RPMI7951 (cell line): ENCODE data around the gene SULT1A2. TPM values are rescaled to one million over a fixed set of nuclear protein-coding genes. Genes with fewer than 3 reads are reported as not detected.
"Not testable (repeated sequence)": the region's sequence is repeated elsewhere in the genome, so short reads cannot be mapped to it uniquely, and the experiment has no call there.

Experiments used
- DNase-seq: peaks from one replicate; pipeline ENCODE4 v3.0.0-alpha.2; 2012; ENCODE audit warnings: low read depth
- total RNA-seq: library from RNA; depleted of rRNA; stranded (reverse); fragments of >200 nt; shearing (Covaris generic); gene quantifications from 2 replicates; pipeline ENCODE4 v1.2.3, GENCODE V29; 2014; rRNA removed

The SULT1A2 gene
- total RNA-seq, 1 experiment from 2014 or later = not detected

GRCh38 chr16:28558456-28558855, 38.4 kb downstream of the SULT1A2 start:
- no peak for DNase-seq

- no peak for DNase-seq
Observed at GRCh38 chr16:28556914-28557320, 39.9 kb downstream of the SULT1A2 start.

- no peak for DNase-seq
Observed at GRCh38 chr16:28555561-28555960, 41.3 kb downstream of the SULT1A2 start.

- DNase-seq = no peak
Observed at GRCh38 chr16:28554634-28555423, 42.0 kb downstream of the SULT1A2 start.

GRCh38 chr16:28553776-28554633, 42.8 kb downstream of the SULT1A2 start, which contains the start of gene SGF29:
TSS of gene SGF29 (plus strand) at chr16:28553920. CDS start at chr16:28581070, 27,150 bp downstream.
- peak; percentile 88 for DNase-seq

GRCh38 chr16:28549301-28549899, 47.5 kb downstream of the SULT1A2 start:
- peak; percentile 47 for DNase-seq

GRCh38 chr16:28548306-28548802, 48.5 kb downstream of the SULT1A2 start:
- DNase-seq = no peak

- DNase-seq = no peak
Observed at GRCh38 chr16:28546626-28547025, 50.2 kb downstream of the SULT1A2 start.

GRCh38 chr16:28545964-28546363, 50.9 kb downstream of the SULT1A2 start:
- DNase-seq = not testable (repeated sequence)

- no peak for DNase-seq
Observed at GRCh38 chr16:28544998-28545397, 51.9 kb downstream of the SULT1A2 start.

GRCh38 chr16:28543072-28543471, 53.8 kb downstream of the SULT1A2 start:
- DNase-seq = no peak

- DNase-seq = no peak
Observed at GRCh38 chr16:28542646-28543045, 54.2 kb downstream of the SULT1A2 start.

Other genes starting within 250 kb of the SULT1A2 start
- 0.24 and 0.29 TPM in 2 replicates for gene NPIPB6, start 233.5 kb downstream of the SULT1A2 start, total RNA-seq
- gene EIF3CL, start 193.2 kb downstream of the SULT1A2 start, total RNA-seq = 42.2 and 50.8 TPM in 2 replicates
- not detected in 2 replicates for gene NPIPB7, start 124.7 kb downstream of the SULT1A2 start, total RNA-seq
- 11.8 and 16.0 TPM in 2 replicates for gene CLN3, start 105.0 kb downstream of the SULT1A2 start, total RNA-seq
- not detected in 2 replicates for gene APOBR, start 102.4 kb downstream of the SULT1A2 start, total RNA-seq
- gene IL27, start 90.2 kb downstream of the SULT1A2 start, total RNA-seq = not detected in 2 replicates
- 5.8 and 10.9 TPM in 2 replicates for gene NUPR1, start 58.1 kb downstream of the SULT1A2 start, total RNA-seq
- gene SGF29, start 43.1 kb downstream of the SULT1A2 start, total RNA-seq = 11.9 and 12.1 TPM in 2 replicates
- not detected in 2 replicates for gene SULT1A1, start 13.0 kb upstream of the SULT1A2 start, total RNA-seq
- not detected in 2 replicates for gene NPIPB8, start 41.0 kb upstream of the SULT1A2 start, total RNA-seq
- gene EIF3C, start 114.4 kb upstream of the SULT1A2 start, total RNA-seq = 27.7 and 80.9 TPM in 2 replicates
- gene NPIPB9, start 154.7 kb upstream of the SULT1A2 start, total RNA-seq = not detected in 2 replicates
- gene ATXN2L, start 225.9 kb upstream of the SULT1A2 start, total RNA-seq = 17.9 and 29.7 TPM in 2 replicates
- gene TUFM, start 249.3 kb upstream of the SULT1A2 start, total RNA-seq = 99.1 and 109 TPM in 2 replicates